Measurements from ENCODE around the gene SMYD1.

Gene SMYD1

DNA sequence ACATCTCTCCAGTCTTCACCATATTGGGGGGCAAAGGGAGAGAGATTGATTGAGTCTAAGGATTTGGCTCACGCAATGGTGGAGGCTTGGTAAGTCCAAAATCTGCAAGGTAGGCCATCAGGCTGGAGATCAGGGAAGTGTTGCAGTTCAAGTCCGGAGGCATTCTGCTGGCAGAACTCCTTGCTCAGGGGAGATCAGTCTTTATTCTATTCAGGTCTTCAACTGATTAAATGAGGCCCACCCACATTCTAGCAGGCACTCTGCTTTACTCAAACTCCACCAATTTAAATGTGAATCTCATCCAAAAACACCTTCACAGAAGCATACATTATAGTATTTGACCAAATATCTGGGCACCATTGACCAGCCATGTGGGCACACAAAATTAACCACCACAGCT, 21.4 kb downstream of the SMYD1 start:
- DNase-seq (ENCODE audit: low spot score): no peak

DNA sequence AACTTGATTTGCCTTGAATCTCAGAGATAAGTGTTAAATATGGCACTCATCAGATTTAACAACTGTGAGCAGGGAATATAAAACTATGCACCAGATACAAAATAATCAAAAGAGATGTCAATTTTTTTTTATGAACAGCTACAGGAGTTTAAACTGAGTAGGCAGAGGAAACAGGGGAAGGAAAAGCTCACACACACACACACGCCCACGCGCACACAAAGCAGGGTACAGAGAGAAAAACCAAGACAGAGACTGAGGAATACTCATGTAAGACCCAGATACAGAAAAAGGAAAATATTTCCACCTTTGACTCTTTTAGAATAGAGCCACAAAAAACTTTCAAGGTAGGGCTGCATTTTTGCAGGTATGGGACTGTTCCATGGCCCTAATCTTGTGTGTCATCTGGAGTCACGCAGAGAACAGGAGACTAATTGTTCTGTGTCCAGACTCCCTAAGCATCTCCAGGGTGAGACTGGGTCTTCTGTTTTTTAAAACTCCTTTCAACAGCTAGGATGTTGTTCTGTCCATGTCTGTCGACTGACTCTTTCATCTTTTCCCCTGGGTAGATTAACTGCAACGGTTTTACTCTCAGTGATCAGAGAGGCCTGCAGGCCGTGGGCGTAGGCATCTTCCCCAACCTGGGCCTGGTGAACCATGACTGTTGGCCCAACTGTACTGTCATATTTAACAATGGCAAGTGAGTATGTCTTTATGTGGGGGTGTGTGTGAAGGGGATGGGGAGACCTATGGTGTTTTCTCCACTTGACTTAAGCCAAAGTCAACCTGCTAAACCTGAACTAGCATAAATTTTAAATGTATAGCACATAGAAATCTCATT, 23.0 kb downstream of the SMYD1 start:
- no peak for DNase-seq (ENCODE audit: low spot score)

DNA sequence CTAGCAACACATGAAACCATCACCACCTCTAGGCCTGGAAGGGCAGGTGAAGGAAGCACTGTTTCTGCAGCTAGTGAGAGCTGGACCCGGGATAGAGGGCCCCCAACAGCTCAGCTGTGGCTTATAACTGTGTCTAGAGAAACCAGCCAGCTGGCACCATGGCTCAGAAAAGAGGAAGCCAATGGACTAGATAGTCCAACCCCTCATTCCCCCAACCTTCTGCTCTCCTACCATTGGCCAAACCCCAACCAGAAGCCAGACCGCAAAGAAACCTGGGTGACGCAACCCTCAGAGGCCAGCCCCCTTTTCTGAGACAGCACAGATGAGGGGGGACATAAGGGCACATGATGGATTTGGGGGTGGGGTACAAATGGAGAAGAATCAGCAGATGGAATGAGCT, 24.3 kb downstream of the SMYD1 start:
- no peak for DNase-seq (ENCODE audit: low spot score)

DNA sequence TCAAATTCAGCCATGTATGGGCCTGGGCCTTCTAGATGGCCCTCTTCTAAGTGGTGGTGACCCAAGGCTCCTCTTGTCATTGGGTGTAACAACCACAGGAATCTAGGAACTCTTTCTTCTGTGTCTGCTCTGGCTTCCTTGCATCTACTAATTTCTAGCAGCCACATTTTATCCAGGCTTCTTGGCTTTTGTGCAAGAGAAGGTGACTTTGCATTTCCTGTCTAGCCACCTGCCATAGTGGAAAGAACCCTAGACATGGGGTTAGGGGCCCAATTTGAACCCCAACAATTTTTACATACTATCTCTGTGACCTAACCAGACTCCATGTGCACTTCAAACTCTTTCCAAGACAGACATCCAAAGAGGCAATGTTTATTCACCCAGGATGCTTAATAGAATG, 25.1 kb downstream of the SMYD1 start:
- no peak for DNase-seq (ENCODE audit: low spot score)

DNA sequence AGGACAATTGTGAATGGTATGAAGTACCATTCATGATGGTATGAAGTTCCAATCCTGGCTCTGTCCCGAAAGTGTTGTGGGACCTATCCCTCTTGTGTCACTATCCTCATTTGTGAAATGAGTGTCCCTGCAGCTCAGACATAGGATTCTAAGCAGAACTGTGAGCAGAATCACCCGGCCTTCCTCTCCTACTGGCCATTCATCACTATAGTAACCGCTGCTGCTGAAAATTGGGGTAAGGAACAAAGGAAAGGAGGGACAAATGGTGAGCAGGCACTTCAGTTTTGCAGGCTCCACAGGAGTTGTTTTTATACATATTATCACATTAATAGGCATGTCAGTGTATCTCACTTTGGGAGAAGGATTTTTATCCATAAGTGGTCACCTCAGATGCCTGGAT, 27.4 kb downstream of the SMYD1 start:
- DNase-seq (ENCODE audit: low spot score): no peak

DNA sequence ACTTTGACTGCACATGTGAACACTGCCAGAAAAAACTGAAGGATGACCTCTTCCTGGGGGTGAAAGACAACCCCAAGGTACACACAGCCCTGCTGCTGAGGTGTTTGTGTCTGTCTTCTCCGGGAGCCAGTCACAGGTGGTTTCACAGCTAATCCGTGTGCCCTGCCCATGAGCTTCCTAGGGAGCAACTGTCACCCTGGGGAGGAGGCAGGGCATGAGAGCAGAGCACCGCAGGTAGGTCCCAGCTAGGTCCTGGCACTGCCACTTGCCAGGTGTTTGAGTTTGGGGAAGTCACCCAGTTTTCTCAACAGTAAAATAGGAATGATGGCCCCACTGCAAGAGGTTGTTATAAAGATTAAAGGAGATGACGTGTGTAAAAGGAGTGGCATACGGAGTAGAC, 29.1 kb downstream of the SMYD1 start:
- DNase-seq (ENCODE audit: low spot score): no peak

DNA sequence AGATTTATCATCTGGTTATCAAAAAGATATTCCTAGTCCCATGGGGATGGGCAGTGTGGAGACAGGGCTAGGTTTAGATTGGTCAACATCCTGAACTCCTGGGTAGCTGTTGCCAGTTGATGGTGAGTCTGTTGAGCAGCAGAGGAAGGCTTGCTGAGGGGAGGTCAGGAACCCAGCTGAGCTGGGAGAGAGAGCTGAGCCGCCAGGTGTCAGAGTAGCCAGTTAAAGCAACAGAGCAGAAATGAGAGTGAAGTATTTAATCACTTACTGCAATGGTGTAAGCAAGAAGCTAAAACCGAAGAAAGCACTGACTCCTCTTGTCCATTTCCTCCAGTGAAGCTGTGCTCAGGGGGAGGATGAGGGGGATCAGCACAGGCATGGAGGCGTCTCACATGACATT, 29.6 kb downstream of the SMYD1 start:
- no peak for DNase-seq (ENCODE audit: low spot score)

DNA sequence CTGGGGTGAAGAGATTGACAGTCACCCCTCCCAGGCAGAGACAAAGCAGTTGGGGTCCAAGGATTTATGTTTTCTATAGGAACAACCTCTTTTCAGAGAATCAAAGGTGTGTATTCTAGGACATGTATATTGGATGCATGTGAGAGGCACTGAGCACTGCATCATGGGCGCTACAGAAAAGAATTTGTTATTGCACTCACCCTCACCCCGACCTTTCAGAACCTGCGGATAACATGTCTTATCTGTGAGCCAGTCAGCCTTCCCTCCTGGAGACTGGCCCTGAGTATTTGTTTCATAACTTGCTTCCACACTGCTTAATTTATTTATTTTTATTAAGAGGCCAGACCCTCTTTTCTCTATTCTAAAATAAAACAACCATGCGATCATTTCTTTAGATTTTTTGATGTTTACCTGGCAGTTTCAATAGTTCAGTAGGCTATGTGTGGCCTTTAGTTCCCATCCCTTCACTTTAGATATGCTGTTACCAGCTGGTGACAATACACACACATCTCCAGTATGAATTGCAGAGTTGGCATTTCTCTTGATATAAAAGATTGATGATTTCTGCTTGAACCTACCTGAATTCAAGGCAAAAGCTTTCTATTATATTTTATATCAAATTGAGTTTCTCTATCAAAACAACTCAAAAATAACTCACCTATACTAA, 30.4 kb downstream of the SMYD1 start:
- DNase-seq (ENCODE audit: low spot score): no peak

DNA sequence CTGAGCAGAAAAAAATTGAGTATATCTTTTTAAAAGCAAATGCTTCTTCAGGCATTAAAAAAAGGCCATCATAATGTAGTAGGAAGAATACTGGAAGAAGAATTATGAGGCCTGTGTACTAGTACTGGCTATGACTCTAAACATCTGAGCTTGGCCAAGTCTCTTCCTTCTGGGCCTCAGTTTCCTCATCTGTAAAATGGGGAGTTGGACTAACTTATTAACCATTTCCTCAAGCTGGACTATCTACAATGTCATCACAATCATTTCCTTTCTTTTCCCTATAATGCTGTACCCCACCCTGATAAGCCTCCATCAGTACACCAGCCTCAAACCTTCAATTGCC, 30.9 kb downstream of the SMYD1 start:
- DNase-seq (ENCODE audit: low spot score): no peak

DNA sequence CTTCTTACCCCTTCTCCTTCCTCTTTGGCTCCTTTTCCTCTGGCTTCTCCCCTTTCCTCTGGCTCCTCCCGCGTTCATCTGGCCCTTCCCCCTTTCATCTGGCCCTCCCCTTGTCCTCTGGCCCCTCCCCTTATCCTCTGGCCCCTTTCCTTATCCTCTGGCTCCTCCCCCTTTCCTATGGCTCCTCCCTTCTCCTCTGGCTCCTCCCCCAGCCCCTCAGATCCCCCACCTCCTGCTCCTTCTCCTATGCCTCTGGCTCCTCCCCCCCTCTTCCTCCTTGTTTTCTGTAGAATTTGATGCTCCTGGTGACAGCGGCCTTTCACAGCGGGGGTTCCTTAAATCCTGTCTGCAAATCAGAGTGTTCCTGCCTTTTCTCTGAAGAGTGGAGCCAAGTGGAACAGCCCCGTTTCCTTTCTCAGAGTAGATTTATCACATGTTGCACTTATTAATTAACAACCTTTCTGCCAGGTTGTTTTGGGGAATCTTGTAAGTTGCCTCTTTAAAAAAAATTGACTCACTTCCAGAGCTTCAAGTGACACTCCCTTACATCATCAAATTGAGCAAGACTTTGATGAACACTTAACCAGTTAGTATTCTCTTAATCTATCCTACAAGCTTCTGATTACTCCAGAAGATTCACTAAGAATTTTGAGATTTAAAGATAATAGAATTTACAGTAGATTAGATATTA, 32.3 kb downstream of the SMYD1 start:
- DNase-seq (ENCODE audit: low spot score): no peak

DNA sequence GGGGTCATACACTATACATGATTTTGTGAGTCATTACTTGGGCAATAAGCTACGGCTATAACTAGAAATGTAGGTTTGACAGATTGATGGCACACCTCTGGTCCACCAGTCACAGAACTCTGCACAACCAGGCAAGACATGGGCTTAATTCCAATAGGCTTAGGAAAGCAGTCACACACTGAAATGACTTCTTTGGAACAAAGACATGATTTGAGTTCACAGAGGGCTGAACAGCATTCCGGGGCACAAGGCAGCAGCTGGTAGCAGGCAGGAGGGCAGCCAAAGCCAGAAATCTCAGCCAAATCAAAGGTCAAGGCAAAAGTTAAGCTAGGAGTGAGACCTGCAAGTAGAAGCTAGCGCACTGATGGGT, 32.8 kb downstream of the SMYD1 start:
- no peak for DNase-seq (ENCODE audit: low spot score)

DNA sequence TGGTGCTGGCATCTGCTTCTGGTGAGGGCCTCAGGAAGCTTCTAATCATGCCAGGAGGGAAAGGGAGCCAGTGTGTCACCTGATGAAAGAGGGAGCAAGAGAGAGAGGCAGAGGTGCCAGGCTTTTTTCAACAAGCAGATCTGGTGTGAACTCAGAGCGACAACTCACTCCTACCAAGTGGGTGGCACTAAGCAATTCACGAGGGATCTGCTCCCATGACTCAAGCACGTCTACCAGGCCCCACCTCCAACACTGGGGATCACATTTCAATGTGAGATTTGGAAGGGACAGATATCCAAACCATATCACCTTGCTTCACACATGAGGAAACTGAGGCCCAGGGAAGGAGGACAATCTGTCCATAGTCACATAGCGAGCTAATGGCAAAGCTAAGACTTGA, 41.2 kb downstream of the SMYD1 start:
- no peak for DNase-seq (ENCODE audit: low spot score)

DNA sequence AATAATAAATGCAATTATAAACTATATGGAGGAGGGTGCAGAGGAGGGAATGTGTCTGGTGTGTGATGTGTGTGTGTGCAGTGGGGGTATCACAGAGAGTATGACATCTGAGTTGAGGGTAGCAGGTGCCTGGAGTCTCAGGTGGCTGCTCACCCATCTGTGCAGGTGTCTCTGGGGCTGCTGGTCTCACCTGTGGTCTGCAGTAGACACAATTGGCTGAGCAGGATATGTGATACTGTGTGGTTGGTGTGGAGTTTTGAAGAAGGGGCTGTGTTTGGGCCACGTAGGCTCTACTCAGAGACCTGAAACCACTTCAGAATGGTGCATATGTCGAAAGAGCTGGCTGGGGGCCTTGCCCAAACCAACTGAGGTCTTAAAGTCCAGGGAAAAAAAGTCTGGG, 43.2 kb downstream of the SMYD1 start:
- DNase-seq (ENCODE audit: low spot score): no peak

DNA sequence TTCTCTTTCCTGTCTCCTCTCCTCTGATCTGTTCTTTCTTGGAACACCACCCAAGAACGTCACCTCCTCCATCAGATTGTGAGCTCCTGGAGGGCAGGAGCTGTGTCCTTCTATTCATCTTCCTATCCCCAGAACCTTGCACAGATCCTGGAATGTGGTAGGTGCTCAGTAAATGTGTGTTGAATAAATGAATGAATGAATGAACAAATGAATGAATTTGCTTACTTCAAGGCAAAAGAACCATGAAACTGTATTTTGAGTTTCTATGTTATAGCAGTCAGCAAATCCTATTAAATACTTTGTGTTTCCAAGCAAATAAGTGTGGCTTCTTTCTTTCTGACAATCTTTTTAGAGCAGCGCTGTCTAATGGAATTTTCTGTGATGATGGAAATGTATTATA, 45.4 kb downstream of the SMYD1 start:
- DNase-seq (ENCODE audit: low spot score): no peak

DNA sequence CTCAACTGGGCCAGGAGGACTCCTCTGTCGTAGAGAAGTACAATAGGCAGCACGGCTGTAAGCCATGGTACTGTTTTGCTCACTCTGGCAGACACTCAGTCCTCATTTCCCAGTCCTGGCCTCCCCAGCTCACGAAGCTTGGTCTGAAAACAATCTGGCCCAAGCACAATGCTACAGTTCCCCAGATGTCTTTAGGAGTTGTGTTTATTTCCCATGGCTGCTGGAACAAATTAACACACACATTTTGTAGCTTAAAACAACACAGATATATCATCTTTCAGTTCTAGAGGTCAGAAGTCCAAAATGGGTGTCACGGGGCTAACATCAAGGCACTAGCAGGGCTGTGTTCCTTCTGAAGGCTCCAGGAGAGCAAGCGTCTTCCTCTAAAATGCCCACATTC, 47.3 kb downstream of the SMYD1 start:
- DNase-seq (ENCODE audit: low spot score): no peak

DNA sequence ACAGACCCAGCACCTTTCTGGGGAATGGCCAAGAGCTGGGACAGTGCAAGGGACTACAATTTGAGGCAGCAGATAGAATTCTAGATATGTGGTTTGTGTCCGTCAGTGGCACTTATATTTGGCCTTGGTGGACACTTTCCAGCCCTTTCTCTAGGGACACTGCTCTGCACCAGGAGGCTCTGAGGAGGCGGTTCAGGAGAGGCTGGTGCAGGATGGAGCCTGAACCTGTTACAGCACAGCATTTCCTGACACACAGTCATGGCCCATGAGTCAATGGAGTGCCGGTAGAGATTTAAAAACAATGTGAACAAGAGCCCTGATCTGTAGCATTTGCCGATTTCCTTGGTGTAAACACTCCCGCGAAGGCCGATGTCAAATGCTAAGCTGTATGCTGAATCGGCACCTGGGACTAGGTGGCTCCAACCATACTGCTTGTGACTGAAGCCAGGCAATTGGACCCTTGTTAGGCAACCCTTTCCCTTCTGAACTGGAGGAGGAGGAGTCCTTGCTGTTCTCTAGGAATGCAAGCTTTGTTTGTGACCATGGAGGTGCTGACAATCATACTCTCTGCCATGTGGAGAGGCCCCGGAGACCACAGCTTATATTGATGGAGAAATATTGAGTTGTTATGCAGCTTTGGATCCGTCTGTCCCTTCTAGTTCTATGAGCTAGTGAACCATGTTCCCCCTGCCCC, 48.3 kb downstream of the SMYD1 start:
- no peak for DNase-seq (ENCODE audit: low spot score)

DNA sequence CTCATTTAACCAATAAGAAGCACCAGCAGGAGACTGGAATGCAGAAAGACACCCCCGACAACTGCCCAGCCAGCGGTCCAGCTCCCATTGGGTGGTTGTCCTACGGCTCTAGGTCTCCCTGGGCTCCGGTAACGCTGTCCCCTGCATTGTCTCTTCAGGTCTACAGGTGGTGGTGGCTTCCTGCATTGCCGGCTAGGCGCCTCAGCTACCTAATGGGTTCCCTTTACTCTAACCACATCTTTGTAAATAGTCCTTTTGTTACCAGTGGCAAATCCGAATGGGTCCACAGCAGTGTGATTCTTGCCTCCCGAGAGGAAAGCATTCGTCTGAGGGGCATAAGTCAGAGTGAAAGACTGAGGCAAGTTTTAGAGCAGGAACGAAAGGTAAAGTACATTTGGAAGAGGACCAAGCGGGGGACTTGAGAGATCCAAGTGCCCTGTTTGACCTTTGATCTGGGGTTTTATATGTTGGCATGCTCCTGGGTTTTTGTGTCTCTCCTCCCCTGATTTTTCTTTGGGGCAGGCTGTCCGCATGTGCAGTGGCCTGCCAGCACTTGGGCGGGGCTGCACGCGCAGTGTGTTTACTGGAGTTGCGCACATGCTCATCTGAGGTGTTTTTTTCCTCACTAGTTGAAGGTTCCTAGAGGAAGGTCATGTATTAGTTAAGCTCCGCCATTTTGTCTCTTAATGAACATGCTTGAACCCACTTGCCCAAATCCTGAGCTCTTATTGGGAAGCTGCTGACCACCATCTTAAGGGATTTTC, 49.2 kb downstream of the SMYD1 start:
- DNase-seq (ENCODE audit: low spot score): no peak

DNA sequence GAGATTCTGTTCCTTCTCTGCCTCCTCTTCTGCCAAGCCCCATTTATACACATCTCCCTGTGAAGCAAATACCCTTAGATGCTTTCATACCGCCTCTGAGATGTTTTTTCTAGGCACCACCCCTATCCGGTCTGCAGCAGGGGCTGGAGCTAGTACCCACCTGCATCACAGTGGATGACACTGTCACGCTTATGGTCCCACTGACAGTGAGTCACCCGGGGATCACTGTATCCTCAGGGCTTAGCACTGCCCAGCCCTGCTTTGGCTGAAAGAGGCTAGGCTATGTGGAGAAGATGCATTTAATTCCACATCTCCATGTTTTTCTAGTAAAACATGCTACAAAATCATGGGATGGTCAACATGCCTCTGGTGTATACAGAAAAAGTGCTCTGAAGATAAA, 50.3 kb downstream of the SMYD1 start:
- no peak for DNase-seq (ENCODE audit: low spot score)

DNA sequence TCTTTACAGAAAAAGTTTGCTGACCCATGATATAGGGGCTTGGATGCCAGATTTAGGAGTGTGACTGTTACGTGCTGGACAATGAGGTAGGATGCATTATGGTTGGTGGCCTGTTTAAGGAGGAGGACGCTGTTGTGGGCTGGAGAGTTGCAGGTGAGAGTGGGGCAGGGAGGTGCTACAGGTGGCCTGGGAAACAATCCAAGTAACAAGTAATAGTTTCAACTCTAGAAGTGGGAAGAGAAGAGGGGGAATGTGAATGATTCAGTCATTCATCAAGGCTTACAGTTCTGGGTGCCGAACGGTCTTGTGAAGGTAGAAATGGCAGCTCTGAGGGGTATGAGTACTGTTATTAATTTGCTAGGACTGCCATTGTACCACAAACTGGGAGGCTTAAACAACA, 54.1 kb downstream of the SMYD1 start:
- no peak for DNase-seq (ENCODE audit: low spot score)

DNA sequence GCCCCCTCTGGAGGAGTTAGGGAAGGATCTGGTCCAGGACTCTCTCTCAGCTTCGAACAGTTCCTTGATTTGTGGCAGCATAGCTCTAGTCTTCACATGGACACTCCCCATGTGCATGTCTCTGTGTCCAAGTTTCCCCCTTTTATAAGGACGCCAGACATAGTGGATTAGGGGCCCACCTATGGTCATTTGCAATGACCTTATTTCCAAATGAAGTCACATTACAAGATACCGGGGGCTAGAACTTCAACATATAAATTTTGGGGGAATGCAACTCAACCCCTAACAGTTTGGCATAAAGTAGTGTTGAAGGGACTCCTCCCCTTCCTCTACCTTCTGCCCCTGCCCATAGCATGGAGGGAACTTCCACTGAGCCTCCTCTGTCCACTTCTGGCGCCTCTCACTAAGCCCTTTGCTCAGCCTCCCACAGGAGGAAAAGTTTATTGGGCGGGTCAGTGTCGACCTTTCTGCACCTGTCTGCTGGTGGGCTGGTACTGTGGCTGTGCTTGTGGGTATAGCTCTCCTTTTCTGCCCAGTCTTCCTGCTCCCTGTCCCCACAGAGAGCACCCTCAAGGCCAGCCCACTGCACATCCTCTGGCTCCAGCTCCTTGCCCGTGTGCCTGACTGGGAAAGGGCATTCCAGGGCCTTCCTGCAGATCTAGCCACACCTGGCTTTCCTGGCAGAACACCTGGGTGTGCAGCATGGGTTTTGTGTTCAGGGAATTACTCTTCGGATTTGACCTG, 54.7 kb downstream of the SMYD1 start:
- DNase-seq (ENCODE audit: low spot score): no peak
